ENCODE measurements around the gene DLGAP1.

GRCh38 chr18:3870914-3871313 is 584.2 kb downstream of the DLGAP1 start:
- TF ChIP-seq, protein P1, sequence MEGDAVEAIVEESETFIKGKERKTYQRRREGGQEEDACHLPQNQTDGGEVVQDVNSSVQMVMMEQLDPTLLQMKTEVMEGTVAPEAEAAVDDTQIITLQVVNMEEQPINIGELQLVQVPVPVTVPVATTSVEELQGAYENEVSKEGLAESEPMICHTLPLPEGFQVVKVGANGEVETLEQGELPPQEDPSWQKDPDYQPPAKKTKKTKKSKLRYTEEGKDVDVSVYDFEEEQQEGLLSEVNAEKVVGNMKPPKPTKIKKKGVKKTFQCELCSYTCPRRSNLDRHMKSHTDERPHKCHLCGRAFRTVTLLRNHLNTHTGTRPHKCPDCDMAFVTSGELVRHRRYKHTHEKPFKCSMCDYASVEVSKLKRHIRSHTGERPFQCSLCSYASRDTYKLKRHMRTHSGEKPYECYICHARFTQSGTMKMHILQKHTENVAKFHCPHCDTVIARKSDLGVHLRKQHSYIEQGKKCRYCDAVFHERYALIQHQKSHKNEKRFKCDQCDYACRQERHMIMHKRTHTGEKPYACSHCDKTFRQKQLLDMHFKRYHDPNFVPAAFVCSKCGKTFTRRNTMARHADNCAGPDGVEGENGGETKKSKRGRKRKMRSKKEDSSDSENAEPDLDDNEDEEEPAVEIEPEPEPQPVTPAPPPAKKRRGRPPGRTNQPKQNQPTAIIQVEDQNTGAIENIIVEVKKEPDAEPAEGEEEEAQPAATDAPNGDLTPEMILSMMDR (IDR thresholded peaks at IDR 0.05): no peak
- no peak for TF ChIP-seq ZFX (IDR thresholded peaks at IDR 0.05; ENCODE audit: borderline replicate concordance)
